Colonic mucosa (tissue), 4 donors: ENCODE data around the gene NOS1AP. TPM values are rescaled to one million over a fixed set of nuclear protein-coding genes. Genes with fewer than 3 reads are reported as not detected.

Experiments used
- DNase-seq: peaks from one replicate; pipeline ENCODE4 v3.0.0-alpha.2; 2020
- H3K27ac ChIP-seq: fragments of 200-600 bp; one replicate; pipeline ENCODE4 v1.8.0; 2021
- H3K27me3 ChIP-seq: fragments of 200-600 bp; one replicate; pipeline ENCODE4 v1.8.0; 2021
- H3K36me3 ChIP-seq: fragments of 200-600 bp; one replicate; pipeline ENCODE4 v1.8.0; 2021
- H3K4me1 ChIP-seq: fragments of 200-600 bp; one replicate; pipeline ENCODE4 v1.8.0; 2021; ENCODE audit warnings: mild to moderate bottlenecking
- H3K4me3 ChIP-seq: fragments of 200-600 bp; one replicate; pipeline ENCODE4 v1.8.0; 2021
- H3K9ac ChIP-seq, 2 donors: one replicate each; pipeline ENCODE4 v1.7.0; 2013; ENCODE audit warnings: control low read depth in 2 of 2, low read depth in 2 of 2, low read length in 2 of 2
- H3K9me3 ChIP-seq: fragments of 200-600 bp; one replicate; pipeline ENCODE4 v1.8.0; 2021
- CTCF ChIP-seq: fragments of 200-600 bp; IDR thresholded peaks from one replicate; pipeline ENCODE4 v1.8.0; 2022; ENCODE audit warnings: antibody characterized with exemption, mild to moderate bottlenecking
- intact Hi-C: fragments of 100-400 bp; cut with DNase I; formaldehyde crosslinking; loops from one replicate; pipeline ENCODE4 v1.14.1; 2022
- total RNA-seq, 2 donors: library from RNA; stranded (reverse); fragmentation: NEBNext Ultra II Directional in 1 of 2; extraction: Animal tissue kit (Norgen Biotek cat#: 25700) in 1 of 2; gene quantifications; one replicate each; pipeline ENCODE4 v1.2.1, GENCODE V29; 2021
- donor health status: healthy.
- donor health status: DM: no; HTN: no; CAD: no.
- donor health status: DM: no; HTN: no; CAD: no.

Gene NOS1AP
- total RNA-seq, 2 donors from 2014 or later, result 9.0 to 14.4 TPM

- no peak for TF ChIP-seq CTCF
- Histone ChIP-seq H3K4me3 (no peak overlapping the region), H3K27me3 (no peaks in the 10 kb centered on the region), H3K27ac (no peak overlapping the region), H3K4me1 (no peaks in the 10 kb centered on the region), H3K9me3 (no peaks in the 10 kb centered on the region), H3K36me3 (no peaks in the 10 kb centered on the region), H3K9ac (no peak overlapping the region)
- no peak for DNase-seq
- intact Hi-C loops, result no loop called here
Measured at GRCh38 chr1:162304736-162305135, 235.2 kb downstream of the NOS1AP start.

GRCh38 chr1:162305969-162306368 lies 236.5 kb downstream of the NOS1AP start:
- Histone ChIP-seq H3K36me3 (no peaks in the 10 kb centered on the region), H3K9ac (no peak overlapping the region), H3K9me3 (no peaks in the 10 kb centered on the region), H3K4me1 (no peaks in the 10 kb centered on the region), H3K4me3 (no peak overlapping the region), H3K27ac (no peak overlapping the region), H3K27me3 (no peaks in the 10 kb centered on the region)
- no peak for DNase-seq
- TF ChIP-seq CTCF, result no peak
- intact Hi-C loops, result no loop called here

GRCh38 chr1:162310337-162310736 lies 240.8 kb downstream of the NOS1AP start:
- DNase-seq, result no peak
- no peak for TF ChIP-seq CTCF
- Histone ChIP-seq H3K27ac (no peak overlapping the region), H3K27me3 (no peaks in the 10 kb centered on the region), H3K4me1 (no peaks in the 10 kb centered on the region), H3K9ac (no peak overlapping the region), H3K9me3 (no peaks in the 10 kb centered on the region), H3K4me3 (no peak overlapping the region), H3K36me3 (no peaks in the 10 kb centered on the region)
- intact Hi-C loops, result no loop called here

- Histone ChIP-seq H3K4me3 (no peak overlapping the region), H3K27me3 (no peaks in the 10 kb centered on the region), H3K9me3 (no peaks in the 10 kb centered on the region), H3K27ac (no peak overlapping the region), H3K4me1 (no peaks in the 10 kb centered on the region), H3K36me3 (no peaks in the 10 kb centered on the region), H3K9ac (no peak overlapping the region)
- DNase-seq, result no peak
- intact Hi-C loops, result no loop called here
- no peak for TF ChIP-seq CTCF
Measured at GRCh38 chr1:162314206-162314605, 244.7 kb downstream of the NOS1AP start.

- Histone ChIP-seq H3K27ac (no peak overlapping the region), H3K4me3 (no peak overlapping the region), H3K4me1 (no peaks in the 10 kb centered on the region), H3K9me3 (no peaks in the 10 kb centered on the region), H3K36me3 (no peaks in the 10 kb centered on the region), H3K27me3 (no peaks in the 10 kb centered on the region), H3K9ac (no peak overlapping the region)
- intact Hi-C loops, result no loop called here
- DNase-seq, result no peak
- no peak for TF ChIP-seq CTCF
Measured at GRCh38 chr1:162315673-162316072, 246.2 kb downstream of the NOS1AP start.

GRCh38 chr1:162316187-162316586 lies 246.7 kb downstream of the NOS1AP start:
- Histone ChIP-seq H3K4me1 (no peaks in the 10 kb centered on the region), H3K36me3 (no peaks in the 10 kb centered on the region), H3K4me3 (no peak overlapping the region), H3K27ac (no peak overlapping the region), H3K9me3 (no peaks in the 10 kb centered on the region), H3K9ac (no peak overlapping the region), H3K27me3 (no peaks in the 10 kb centered on the region)
- intact Hi-C loops, result no loop called here
- TF ChIP-seq CTCF, result no peak
- no peak for DNase-seq
